A549 (cell line): ENCODE results near the gene SLC25A25.

ENCODE experiments used
- CEBPB ChIP-seq, 2 experiments: fragments of >200 bp in 1 of 2; sonication (Bioruptor Twin) in 1 of 2; formaldehyde crosslinking in 1 of 2; IDR thresholded peaks; 2 replicates each; pipeline ENCODE4 v1.6.1; 2012 to 2016
- CHD2 ChIP-seq: fragments of 150-350 bp; IDR thresholded peaks from 2 replicates; pipeline ENCODE4 v1.6.1; 2014; ENCODE audit warnings: low read length; ENCODE audit not compliant: partially characterized antibody
- EP300 ChIP-seq, 2 experiments: fragments of >200 bp; sonication (Bioruptor Twin); formaldehyde crosslinking; IDR thresholded peaks; 2 replicates in 1 of 2; 3 replicates in 1 of 2; pipeline ENCODE4 v1.6.1; 2016 to 2017
- JUN ChIP-seq, 2 experiments: fragments of >200 bp; sonication (Bioruptor Twin); formaldehyde crosslinking; IDR thresholded peaks; 2 replicates in 1 of 2; 3 replicates in 1 of 2; pipeline ENCODE4 v1.6.1; 2016 to 2017
- JUNB ChIP-seq: fragments of >200 bp; sonication (Bioruptor Twin); formaldehyde crosslinking; IDR thresholded peaks from 2 replicates; pipeline ENCODE4 v1.6.1; 2016
- MYC ChIP-seq: IDR thresholded peaks from 2 replicates; pipeline ENCODE4 v1.6.1; 2012; ENCODE audit warnings: mild to moderate bottlenecking, inconsistent platforms, low read length, improper control_type of control experiment, borderline replicate concordance
- POLR2A ChIP-seq: IDR thresholded peaks from 2 replicates; pipeline ENCODE4 v1.6.1; 2012; ENCODE audit warnings: mild to moderate bottlenecking, low read length
- SMC3 ChIP-seq: fragments of >200 bp; sonication (Bioruptor Twin); formaldehyde crosslinking; IDR thresholded peaks from 3 replicates; pipeline ENCODE4 v1.6.1; 2018; ENCODE audit warnings: inconsistent platforms
- TF ChIP-seq, protein P1 (sequence below): fragments of >200 bp; sonication (Bioruptor Twin); formaldehyde crosslinking; IDR thresholded peaks from 3 replicates; pipeline ENCODE4 v1.5.1; 2016
- TF ChIP-seq, protein P2 (sequence below): IDR thresholded peaks from 2 replicates; pipeline ENCODE4 v1.6.1; 2012
- TF ChIP-seq, protein P3 (sequence below): IDR thresholded peaks from 2 replicates; pipeline ENCODE4 v1.6.1; 2012

DNA sequence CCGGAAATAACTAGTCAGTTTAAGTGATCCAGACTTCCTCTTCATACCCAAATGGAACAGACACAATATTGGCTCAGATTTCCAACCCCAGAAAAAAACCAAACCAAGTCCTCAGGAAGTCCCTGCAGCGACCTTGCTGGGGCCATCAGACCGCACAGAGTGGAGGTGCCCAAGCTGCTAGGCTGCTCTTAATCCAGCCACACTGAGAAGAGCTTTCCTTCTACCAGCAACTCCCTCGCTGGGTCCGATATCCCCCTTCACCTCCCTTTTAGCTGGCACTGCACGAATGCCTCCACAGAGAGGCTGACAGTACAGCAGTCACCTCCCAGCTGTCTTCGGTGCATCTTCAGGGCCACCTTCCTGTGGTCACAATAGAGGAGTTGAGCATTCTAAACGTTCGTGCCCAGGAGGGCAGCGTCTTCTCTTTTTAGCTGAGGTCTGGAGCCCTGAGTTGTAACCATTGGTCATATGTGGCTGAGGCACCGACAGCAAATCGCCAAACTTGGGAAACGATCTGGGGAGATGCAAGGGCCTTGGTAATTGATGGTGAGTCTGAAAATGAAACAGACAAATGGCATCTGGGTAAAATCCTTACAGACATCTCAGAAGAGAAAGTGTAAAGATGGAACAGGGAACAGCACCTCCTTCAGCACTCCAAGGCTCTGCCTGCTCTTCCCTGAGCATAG is 6.6 kb upstream of the SLC25A25 start:
- TF ChIP-seq CEBPB (IDR thresholded peaks at IDR 0.05) (no peak), SMC3 (no peak), JUNB (no peak), EP300 (IDR thresholded peaks at IDR 0.05) (no peak), POLR2A (no peak), JUN (IDR thresholded peaks at IDR 0.05) (no peak), CHD2 (no peak), MYC (no peak)
- TF ChIP-seq, protein P1, sequence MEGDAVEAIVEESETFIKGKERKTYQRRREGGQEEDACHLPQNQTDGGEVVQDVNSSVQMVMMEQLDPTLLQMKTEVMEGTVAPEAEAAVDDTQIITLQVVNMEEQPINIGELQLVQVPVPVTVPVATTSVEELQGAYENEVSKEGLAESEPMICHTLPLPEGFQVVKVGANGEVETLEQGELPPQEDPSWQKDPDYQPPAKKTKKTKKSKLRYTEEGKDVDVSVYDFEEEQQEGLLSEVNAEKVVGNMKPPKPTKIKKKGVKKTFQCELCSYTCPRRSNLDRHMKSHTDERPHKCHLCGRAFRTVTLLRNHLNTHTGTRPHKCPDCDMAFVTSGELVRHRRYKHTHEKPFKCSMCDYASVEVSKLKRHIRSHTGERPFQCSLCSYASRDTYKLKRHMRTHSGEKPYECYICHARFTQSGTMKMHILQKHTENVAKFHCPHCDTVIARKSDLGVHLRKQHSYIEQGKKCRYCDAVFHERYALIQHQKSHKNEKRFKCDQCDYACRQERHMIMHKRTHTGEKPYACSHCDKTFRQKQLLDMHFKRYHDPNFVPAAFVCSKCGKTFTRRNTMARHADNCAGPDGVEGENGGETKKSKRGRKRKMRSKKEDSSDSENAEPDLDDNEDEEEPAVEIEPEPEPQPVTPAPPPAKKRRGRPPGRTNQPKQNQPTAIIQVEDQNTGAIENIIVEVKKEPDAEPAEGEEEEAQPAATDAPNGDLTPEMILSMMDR: no peak
- TF ChIP-seq, protein P2, sequence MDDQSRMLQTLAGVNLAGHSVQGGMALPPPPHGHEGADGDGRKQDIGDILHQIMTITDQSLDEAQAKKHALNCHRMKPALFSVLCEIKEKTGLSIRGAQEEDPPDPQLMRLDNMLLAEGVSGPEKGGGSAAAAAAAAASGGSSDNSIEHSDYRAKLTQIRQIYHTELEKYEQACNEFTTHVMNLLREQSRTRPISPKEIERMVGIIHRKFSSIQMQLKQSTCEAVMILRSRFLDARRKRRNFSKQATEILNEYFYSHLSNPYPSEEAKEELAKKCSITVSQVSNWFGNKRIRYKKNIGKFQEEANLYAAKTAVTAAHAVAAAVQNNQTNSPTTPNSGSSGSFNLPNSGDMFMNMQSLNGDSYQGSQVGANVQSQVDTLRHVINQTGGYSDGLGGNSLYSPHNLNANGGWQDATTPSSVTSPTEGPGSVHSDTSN: no peak
- TF ChIP-seq, protein P3, sequence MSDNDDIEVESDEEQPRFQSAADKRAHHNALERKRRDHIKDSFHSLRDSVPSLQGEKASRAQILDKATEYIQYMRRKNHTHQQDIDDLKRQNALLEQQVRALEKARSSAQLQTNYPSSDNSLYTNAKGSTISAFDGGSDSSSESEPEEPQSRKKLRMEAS: no peak
